ENCODE results near the gene UBE2I.

Gene UBE2I

DNA sequence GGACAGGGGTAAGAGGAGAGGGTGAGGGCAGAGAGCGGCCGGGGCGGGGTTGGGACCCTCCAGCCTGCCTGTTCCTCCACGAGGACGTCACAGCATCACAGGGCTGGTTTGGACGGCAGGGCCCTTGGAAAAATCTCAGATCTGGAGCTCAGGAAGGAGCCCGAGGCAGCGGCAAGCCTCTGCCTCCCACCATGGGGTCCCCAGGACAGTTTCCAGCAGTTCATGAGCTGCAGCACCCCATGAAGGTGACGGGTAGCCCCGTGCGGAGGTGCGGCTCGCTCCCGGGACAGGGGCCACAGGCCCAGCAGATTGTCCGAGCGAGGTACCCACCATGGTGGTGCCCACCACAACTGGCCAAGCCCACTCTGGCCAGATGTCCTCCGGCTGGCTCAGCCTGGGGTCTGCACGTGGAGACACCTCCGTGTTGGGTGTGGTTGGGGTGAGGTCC is 32.3 kb upstream of the UBE2I start:
- in situ Hi-C loops (cut with HindIII; ENCODE audit: low sequenced_read_pairs) = loop anchor here (25.0 kb wide), 2 partner anchors 110 to 290 kb away; partner anchors contain the start of gene SOX8

DNA sequence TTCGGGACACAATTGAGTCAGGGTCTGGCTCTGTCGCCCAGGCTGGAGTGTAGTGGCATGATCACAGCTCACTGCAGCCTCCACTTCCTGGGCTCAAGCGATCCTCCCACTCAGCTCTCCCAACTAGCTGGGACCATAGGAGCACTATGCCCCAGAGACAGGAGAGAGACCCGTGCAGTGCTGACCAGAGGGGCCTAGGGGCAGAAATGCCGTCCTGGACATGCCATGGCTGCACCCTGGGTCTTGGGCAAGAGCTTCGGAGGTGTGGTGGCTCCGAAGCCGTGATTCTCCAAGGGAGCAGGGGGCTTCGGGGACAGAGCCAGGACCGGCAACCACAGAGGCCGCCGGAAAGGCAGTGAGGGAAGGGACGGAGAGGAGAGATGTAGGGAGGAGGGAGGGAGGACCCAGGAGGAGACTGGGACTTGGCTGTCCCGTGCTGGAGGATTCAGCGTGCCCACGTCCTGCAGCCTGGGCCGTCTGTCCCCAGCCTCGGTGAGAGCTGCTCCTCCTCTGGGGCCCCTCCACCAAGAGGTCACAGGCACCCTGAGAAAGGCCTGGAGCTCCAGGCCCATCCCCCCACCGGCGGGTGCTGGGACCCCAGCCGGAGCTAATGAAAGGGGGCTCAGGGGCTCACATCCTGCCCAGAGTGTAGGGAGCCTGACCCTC is 31.7 kb upstream of the UBE2I start:
- in situ Hi-C loops (cut with HindIII; ENCODE audit: low sequenced_read_pairs) = loop anchor here (25.0 kb wide), 2 partner anchors 110 to 290 kb away; partner anchors contain the start of gene SOX8

- in situ Hi-C loops (cut with HindIII; ENCODE audit: low sequenced_read_pairs) = loop anchor here (25.0 kb wide), 2 partner anchors 109 to 291 kb away; partner anchors contain the start of gene SOX8
Measured at GRCh38 chr16:1278477-1278876, 31.0 kb upstream of the UBE2I start.

- in situ Hi-C loops (cut with HindIII; ENCODE audit: low sequenced_read_pairs) = loop anchor here (25.0 kb wide), 2 partner anchors 108 to 292 kb away; partner anchors contain the start of gene SOX8
Measured at GRCh38 chr16:1279081-1279944, 30.1 kb upstream of the UBE2I start.

GRCh38 chr16:1279945-1280589 is 29.4 kb upstream of the UBE2I start:
- in situ Hi-C loops (cut with HindIII; ENCODE audit: low sequenced_read_pairs) = loop anchor here (25.0 kb wide), 2 partner anchors 107 to 293 kb away; partner anchors contain the start of gene SOX8

- in situ Hi-C loops (cut with HindIII; ENCODE audit: low sequenced_read_pairs) = loop anchor here (25.0 kb wide), 2 partner anchors 107 to 293 kb away; partner anchors contain the start of gene SOX8
Measured at GRCh38 chr16:1280783-1281182, 28.7 kb upstream of the UBE2I start.

DNA sequence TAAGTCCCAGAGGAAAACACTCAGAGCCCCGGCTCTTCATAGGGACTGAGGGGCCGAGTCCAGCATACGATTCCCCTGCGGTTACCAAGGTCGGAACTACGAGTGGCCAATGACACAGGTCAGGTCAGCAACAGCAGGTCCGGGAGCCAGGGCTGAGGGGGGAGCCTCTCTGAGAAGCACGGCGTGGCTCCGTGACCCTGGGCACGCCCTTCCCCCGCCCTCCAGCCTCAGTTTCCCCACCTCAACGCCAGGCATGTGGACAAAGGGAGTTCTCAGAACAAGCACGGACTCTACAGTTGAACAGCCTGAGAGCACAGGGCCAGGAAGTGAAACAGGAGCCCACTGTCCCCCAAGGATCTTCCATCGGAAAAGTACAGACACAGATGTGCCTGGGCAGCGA is 27.9 kb upstream of the UBE2I start:
- in situ Hi-C loops (cut with HindIII; ENCODE audit: low sequenced_read_pairs) = loop anchor here (25.0 kb wide), 2 partner anchors 106 to 294 kb away; partner anchors contain the start of gene SOX8

GRCh38 chr16:1282324-1282973 is 27.0 kb upstream of the UBE2I start:
- in situ Hi-C loops (cut with HindIII; ENCODE audit: low sequenced_read_pairs) = loop anchor here (25.0 kb wide), 2 partner anchors 105 to 295 kb away; partner anchors contain the start of gene SOX8

DNA sequence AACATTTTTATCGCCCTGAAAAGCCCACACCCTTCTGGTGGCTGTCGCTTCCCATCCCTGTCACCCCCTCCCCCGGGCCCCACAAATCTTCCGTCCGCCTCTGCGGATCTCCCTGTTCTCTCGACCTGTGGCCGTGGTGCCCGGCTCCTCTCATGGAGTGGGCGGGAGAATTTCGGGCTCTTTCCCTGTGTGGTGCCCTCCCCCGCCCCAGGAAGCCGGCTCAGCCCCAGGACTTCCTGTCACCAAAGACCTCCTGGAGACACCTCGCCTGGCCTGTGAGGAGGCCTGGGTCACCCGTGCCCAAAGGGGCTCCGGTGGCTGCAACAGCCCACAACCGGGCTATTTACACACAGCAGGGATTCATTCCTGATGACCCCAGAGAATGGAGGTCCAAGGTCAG is 26.1 kb upstream of the UBE2I start:
- in situ Hi-C loops (cut with HindIII; ENCODE audit: low sequenced_read_pairs) = loop anchor here (25.0 kb wide), 2 partner anchors 104 to 296 kb away; partner anchors contain the start of gene SOX8

GRCh38 chr16:1283996-1284616 is 25.3 kb upstream of the UBE2I start:
- in situ Hi-C loops (cut with HindIII; ENCODE audit: low sequenced_read_pairs) = loop anchor here (25.0 kb wide), 2 partner anchors 103 to 297 kb away; partner anchors contain the start of gene SOX8

- in situ Hi-C loops (cut with HindIII; ENCODE audit: low sequenced_read_pairs) = loop anchor here (25.0 kb wide), 2 partner anchors 101 to 299 kb away; partner anchors contain the start of gene SOX8
Measured at GRCh38 chr16:1285669-1286512, 23.5 kb upstream of the UBE2I start.

GRCh38 chr16:1286513-1287094 is 22.8 kb upstream of the UBE2I start:
- in situ Hi-C loops (cut with HindIII; ENCODE audit: low sequenced_read_pairs) = loop anchor here (25.0 kb wide), 2 partner anchors 101 to 299 kb away; partner anchors contain the start of gene SOX8

DNA sequence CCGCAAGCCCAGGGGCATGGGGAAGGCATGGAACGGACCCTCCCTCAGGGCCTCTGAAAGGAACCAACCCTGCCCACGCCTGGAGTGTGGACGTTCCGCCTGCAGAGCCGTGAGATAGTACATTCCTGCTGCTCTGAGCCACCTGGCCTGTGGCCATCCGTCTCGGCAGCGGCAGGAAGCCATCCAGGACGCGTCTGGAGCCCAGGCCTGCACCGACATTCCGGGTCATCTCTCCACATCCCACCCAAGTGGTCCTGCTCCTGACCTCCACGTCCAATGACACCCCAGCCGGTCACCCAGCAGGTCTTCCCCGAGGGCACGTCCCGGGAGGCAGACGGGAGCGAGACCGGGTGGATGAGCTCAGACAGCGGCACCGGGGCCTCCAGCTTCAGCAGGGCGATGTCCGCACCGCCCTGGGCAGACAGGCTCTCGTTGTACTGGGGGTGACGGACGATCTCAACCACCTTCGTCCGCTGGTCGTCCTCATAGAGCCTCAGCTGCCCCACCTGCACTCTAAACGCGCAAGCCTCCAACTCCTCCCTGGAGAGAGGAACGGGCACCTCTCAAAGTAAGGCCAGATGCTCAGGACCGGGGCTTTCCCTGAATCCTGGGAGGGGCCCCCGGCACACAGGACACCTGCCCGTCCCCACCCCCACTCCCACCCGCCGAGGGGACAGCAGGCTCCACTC is 21.3 kb upstream of the UBE2I start:
- in situ Hi-C loops (cut with HindIII; ENCODE audit: low sequenced_read_pairs) = loop anchor here (25.0 kb wide), 2 partner anchors 99 to 301 kb away; partner anchors contain the start of gene SOX8

DNA sequence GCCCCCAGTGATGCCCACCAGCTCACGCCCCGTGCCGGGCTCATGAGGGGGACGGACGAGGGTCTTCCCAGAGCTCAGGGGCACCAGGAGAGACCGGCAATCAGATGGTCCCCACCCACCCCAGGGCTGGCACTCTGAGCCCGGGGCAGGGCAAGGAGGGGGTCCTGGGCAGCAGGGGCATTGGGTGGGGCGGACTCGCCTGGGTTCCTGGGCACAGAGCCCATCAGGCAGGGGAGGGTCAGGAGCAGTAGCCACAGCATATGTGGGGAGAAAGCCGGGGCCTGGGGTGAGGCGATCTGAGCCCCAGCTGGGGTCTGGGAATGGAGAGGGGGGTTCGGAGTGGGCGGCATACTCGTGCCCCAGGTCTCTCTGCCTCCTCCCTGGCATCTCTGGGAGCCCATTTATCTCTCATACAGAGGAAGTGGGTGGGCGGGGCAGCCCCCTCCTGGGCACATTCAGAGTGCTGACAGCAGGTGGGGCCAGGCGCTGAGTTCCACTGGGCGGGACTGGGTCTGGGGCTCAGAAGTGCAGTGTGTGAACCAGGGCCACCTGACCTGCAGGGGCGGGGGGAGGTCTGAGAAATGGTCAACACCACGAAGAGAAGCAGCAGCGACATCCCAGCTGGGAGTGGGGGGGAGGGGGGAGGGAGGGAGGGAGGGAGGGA is 20.5 kb upstream of the UBE2I start:
- in situ Hi-C loops (cut with HindIII; ENCODE audit: low sequenced_read_pairs) = loop anchor here (25.0 kb wide), 2 partner anchors 98 to 302 kb away; partner anchors contain the start of gene SOX8

DNA sequence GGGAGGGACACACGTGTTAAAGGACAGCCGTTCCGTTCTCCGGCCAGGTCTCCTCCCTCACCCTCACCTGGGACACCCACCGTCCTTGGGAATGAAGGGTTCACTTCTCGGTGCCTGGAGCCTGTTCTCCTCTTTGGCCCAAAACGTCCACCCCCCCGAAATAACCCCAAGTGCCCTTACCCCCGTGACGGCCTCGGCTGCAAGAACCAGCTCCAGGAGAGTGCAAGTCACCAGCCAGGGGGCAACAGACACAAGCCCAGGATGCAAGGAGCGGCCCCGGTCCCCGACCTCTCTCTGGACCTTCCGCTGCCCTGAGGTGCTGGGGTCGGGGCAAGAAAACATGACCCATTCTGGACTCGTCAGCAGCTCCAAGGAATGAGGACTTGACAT is 20.0 kb upstream of the UBE2I start:
- in situ Hi-C loops (cut with HindIII; ENCODE audit: low sequenced_read_pairs) = loop anchor here (25.0 kb wide), 2 partner anchors 98 to 302 kb away; partner anchors contain the start of gene SOX8

GRCh38 chr16:1290063-1290501 is 19.4 kb upstream of the UBE2I start:
- in situ Hi-C loops (cut with HindIII; ENCODE audit: low sequenced_read_pairs) = loop anchor here (25.0 kb wide), 2 partner anchors 97 to 303 kb away; partner anchors contain the start of gene SOX8
